ENCODE data around the gene USP32.
"Not testable (repeated sequence)": the region's sequence is repeated elsewhere in the genome, so short reads cannot be mapped to it uniquely, and the experiment has no call there.

- TF ChIP-seq EP300 (IDR thresholded peaks at IDR 0.05; ENCODE audit: borderline replicate concordance in 1 of 2, low read depth in 2 of 2, low read length in 2 of 2); BRCA1 (IDR thresholded peaks at IDR 0.05; ENCODE audit: low read depth, low read length); RFX5 (IDR thresholded peaks at IDR 0.05; ENCODE audit: borderline replicate concordance, low read depth, low read length); POLR2AphosphoS5 (IDR thresholded peaks at IDR 0.05; ENCODE audit: low read depth, low read length); POLR2A (IDR thresholded peaks at IDR 0.05; ENCODE audit: control extremely low read depth in 1 of 2, low read depth in 2 of 2, low read length in 2 of 2); CTCF (IDR thresholded peaks at IDR 0.05; ENCODE audit: control extremely low read depth in 1 of 3, insufficient read depth in 1 of 3, low read depth in 1 of 3, low read length in 3 of 3): not testable (repeated sequence)
These were observed 49.4 kb downstream of the USP32 start for GRCh38 chr17:60342492-60342891.
